SIG-M5 (cell line): Measurements from ENCODE around the gene ADRB2.
"Not testable (repeated sequence)": the region's sequence is repeated elsewhere in the genome, so short reads cannot be mapped to it uniquely, and the experiment has no call there.

Experiments used
- DNase-seq: peaks from one replicate; lab custom pipeline; 2025; lab: John Stamatoyannopoulos, UW

The ADRB2 gene

DNA sequence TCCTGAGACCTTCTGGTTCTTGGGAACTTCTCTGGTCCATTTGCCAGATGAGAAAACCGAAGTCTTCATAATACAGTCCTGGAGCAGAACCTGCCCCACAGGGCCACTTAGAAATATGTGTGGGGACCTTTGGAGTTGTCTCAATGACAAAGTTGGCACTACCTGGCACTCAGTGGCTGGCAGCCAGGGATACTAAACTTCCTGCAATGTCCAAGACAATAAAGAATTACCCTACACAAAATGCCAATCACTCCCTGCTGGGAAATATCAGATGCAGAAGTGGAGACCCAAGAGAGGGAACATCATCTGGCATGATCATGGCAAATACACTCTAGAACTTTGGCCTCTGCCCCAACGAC is 29.6 kb downstream of the ADRB2 start:
- no peak for DNase-seq

DNA sequence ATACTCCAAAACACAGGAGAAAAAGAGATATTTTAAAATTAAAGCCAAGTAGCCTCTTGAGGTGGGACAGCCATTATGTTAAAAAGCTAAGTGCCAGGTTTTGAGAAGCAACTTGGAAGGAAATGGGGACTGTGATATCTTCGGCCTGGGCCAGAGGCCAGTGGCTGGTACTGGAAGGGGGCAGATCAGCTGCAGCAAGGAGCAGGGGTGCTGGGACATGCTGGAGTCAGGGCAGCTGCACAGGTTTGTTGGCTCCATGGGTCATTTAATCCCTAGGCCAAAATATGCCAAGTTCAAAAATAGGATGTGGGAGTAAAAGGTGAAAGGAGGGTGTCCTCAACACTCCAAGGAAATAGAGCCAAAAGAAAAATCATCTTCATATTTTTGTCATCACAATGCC is 30.0 kb downstream of the ADRB2 start:
- no peak for DNase-seq

DNA sequence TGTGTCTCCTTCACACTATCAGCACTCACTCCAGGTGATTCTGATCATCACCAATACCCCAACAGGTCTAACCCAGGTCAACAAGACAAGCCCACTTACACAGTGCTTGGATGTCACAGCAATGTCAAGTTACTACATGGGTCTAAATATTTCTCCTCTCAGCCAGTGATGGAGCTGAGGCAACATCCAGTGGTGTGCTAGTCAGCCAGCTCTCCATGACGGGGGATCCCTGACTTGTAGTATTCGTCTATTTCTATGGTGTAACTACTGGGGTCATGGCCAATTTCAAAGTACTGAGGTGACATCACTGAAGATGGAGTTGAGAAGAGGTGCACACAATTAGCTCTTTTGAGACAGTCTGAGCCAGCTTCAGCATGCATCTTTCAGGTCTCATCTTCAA is 31.1 kb downstream of the ADRB2 start:
- no peak for DNase-seq

DNA sequence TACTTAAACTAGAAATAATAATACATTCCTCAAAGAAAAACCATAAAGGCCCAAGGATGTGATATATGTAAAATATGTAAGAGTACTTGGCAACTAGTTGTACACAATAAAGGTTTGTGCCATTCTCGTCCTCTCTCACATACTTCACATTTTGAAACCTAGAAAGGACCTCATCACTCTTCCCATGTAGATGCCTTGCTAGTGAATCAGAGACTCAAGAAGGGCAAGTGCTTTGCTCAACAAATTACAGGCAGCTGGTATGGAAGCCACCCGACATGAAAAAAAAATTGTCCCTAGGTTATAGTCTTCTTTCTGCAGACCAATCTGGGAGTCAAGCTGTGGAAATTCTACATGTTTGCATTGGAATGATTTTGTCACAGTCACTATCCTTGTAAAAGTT is 31.7 kb downstream of the ADRB2 start:
- DNase-seq: no peak

DNA sequence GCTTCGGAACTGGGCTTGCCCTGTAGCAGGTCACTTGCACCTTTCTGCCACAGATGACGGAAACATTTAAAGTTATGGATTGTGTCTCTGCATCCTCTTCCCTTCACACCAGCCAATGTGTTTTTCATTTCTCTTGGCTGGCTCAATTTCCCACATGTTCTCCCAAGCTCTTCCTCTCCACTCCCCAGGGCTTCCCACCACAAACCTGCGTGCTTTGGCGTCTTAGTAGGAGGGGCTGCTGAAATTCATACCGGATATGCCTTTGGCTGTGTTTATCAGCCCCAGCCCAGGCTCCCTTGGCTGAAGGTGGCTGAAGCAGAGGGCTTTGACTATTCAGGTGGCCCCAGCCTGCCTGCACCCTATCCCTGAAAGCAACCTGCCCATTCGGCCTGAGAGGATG is 32.1 kb downstream of the ADRB2 start:
- DNase-seq: no peak

DNA sequence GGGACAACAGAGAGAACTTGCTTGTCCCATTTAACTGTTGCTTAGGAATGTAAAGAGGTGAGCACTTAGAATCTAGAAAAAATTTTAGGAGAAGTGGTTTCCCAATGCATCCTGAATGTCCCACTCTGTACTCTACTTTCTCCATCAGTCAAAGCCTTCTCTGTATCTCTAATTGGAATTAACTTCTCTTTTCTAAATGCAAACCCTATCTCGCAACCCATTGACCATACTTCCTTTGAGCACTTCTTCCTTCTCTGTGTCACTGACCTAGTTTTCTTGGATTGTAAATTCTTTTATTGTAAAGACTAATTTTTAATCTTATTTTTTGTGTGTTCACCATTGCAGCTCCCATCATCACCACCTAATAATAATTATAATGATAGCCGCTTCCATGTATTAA is 33.3 kb downstream of the ADRB2 start:
- no peak for DNase-seq

DNA sequence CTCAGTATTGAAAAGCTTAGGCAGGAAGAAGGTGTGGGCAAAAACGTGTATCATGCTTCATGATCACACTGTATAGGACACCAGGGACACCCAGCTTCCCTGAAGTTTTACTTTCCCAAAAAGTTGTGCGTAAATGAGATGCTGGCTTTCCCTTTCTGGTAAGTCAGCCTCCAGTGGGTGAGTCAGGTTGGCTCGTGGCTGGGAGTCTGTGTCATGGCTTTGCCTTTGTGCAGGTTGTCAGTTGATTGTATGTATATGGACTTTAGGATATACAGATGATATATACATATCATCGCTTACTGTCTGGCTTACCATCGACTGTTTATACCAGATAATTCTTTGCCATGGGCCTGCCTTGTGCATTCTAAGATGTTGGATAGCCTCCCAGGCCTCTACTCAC is 34.2 kb downstream of the ADRB2 start:
- no peak for DNase-seq

DNA sequence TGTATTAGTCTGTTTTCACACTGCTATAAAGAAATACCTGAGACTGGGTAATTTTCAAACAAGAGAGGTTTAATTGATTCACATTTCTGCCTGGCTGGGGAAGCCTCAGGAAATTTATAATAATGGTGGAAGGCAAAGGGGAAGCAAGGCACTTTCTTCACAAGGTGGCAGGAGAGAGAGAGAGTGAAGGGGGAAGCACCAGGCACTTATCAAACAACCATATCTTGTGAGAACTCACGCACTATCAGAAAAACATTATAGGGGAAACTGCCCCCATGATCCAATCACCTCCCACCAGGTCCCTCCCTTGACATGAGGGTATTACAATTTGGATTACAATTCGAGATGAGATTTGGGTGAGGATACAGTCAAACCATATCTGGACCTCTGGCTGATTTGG is 34.7 kb downstream of the ADRB2 start:
- no peak for DNase-seq

DNA sequence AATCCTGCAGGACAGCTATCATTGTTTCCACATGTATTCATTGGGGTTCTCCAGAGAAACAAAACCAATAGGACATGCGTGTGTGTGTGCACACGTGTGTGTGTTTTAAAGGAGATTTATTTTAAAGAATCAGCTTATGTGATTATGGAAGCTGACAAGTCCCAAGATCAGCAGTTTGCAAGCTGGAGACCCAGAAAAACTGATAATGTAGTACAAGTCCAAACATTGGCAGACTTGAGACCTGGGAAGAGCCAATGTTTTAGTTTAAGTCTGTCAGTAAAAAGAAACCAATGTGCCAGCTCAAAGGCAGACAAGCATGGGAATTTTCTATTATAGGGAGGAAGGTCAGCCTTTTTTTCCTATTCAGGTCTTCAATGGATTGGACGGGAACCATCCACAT is 35.3 kb downstream of the ADRB2 start:
- no peak for DNase-seq

DNA sequence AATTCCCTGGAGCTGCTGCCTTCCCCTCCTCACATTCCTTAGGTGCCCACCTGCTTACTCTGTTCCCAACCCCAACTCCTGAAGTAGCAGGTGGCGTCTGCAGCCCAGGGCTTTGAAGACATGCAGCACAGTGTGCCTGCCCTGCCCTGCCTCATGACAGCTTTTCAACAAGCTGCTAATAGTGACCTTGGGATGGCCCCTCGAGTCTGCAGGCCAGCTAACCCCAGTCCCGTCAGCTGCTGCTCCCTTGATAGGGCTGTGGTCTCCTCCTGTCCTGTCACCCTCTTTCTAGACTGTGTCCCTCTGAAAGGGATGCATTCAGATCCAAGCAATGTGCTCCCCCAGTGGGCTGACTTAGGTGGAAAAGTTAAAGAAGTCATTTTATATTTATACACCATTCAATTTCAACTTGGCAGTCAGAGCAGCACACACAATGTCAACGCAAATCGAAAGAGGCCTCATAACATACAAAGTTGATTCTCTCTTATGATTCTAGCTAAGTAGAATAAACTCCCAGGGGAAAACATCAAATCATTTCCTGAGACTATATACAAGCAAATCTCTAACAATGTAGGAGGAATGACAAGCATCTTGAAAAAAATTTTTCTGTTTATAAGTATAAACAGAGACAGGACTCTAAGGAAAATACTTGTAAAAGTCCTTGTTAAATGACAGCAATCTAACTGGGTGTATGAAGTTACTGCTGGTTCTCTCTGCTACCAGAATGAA is 37.9 kb downstream of the ADRB2 start:
- no peak for DNase-seq

DNA sequence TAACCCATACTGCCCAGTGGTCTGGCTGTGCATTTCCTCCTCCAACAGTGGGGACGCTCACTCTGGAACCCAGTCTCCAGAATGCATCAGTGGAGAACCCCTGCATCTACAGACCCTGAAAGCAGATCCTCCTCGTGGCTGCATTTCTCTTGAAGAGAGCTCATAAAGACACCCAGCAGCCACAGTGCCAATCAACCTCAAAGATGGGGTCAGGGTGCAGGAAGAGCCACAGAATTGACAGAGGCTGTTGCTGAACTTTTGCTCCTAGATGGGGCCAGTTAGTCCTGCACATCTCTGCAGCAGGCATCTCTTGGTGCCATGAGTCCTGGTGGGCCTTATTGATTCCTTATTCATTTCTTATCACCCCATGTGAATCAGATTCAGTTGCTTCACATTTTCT is 39.6 kb downstream of the ADRB2 start:
- no peak for DNase-seq

DNA sequence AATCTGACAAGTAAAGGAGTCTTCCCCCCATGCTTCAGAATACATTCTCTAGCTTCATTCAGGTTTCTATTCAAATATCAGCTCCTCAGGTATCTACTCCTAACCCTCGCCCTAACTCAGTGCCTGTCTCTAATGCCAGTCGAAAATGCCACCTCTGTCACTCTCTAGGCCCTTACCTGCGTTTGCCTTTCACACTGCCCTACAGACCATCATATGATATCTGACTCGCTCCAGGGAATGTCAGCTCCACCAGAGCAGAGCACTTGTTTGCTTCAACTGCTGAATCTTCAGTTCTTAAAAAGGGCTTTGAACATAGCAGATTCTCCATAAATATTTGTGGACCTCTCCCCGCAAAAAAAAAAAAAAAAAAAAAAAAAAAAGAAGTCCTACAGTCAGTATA is 46.7 kb downstream of the ADRB2 start:
- DNase-seq: no peak

DNA sequence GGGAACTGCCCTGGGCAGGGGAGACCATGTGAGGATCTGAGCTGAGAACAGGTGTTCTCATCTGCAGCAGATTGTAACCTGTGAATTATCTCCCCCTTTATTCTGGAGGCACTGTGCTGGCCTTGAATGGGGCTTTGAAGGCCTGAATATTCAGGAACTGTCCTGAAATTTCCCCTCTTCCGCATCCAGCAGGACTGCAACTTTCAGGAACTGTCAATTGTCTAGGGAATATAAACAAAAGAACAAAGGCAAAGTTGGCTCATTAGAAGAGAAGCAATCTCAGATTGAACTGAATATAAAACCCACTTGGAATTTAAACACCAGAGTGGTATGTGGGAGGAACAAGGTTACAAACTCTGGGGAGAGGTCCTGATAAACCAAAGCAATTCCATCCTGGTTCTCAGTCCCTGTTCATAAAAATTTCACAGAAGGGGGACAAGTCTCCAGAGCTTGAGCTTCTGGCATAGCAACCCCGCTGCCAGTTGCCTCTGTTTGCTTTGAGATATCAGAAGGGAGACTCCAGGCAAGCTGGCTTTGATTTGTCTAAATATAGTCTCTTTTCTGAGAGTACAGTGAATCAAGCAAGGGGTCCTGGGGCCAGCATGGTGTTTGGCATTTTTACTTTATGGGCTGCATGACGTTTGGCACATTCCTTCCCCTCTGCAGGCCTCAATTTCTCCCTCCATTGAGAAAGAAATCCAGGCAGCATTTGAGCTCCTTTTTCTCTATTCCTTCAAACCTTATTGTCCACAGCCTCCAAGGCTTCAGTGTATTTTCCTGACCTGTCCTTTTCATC is 47.5 kb downstream of the ADRB2 start:
- no peak for DNase-seq

DNA sequence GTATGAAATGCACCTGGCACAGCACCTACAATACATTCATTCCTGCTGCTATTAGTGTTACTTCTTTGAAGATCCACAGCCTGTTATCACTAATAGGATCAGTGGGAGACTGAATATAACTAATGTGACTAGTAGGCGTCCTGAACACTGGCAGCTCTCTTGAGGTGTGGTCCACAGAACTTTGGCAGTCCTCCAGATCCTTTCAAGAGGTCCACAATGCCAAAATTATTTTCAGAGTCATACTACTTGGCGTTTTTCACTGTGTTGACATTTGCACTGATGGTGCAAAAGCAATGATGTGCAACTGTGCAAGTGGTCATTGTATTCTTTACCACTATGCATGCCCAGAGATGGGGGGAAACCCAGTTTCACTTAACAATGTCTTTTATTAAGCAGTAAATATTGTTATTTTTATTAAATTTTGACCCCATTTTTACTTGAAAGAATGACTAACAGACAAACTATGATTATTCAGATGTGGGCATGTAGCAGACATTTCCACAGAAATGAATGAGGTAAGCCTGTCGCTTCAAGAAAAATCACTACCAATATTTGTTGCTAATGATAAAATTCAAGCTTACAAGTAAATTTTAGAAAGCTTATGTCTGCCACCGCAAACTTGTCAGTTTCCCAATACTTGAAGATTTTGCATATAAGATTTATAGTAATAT is 48.9 kb downstream of the ADRB2 start:
- DNase-seq: no peak

DNA sequence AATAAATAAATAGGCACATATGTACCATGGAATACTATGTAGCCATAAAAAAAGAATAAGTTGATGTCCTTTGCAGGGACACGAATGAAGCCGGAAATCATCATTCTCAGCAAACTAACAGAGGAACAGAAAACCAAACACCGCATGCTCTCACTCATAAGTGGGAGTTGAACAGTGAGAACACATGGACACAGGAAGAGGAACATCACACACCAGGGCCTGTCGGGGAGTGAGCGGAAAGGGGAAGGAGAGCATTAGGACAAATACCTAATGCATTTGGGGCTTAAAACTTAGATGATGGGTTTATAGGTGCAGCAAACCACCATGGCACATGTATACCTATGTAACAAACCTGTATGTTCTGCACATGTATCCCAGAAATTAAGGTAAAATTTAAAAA is 51.0 kb downstream of the ADRB2 start:
- DNase-seq: not testable (repeated sequence)
